ENCODE data around the gene HCRTR2.

Gene HCRTR2

DNA sequence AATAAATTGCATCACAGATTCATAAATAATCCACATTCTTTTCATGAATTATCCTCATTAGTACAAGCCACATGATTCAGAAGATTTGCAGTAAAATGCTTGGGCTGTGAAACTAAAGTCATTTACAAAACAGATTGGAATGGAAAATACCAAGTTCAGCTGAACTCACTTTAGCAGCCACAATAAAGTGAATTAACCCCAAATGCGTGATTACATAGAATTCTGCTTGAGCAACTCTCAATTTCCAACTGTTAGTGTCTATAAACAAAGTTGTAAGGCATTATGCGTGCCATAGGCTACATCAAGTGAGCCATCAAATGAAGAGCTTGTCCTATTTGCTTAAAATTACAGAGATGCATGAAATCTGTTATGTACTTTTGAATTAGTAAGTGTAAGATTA lies 92.6 kb downstream of the HCRTR2 start:
- no peaks in the 10 kb centered on the region for H3K27me3 ChIP-seq (ENCODE audit: insufficient read depth, insufficient read length)
- TF ChIP-seq ZNF274 (IDR thresholded peaks at IDR 0.05; ENCODE audit: low read depth, low read length) = no peak
- no peak for TF ChIP-seq SUZ12 (IDR thresholded peaks at IDR 0.05; ENCODE audit: extremely low read depth, insufficient read depth, insufficient read length)
- TF ChIP-seq YY1 (IDR thresholded peaks at IDR 0.05; ENCODE audit: insufficient read depth, insufficient read length) = no peak
- H3K4me3 ChIP-seq (ENCODE audit: insufficient read length, low read depth) = no peak overlapping the region
- no peaks in the 10 kb centered on the region for H3K36me3 ChIP-seq (ENCODE audit: insufficient read depth, insufficient read length, low read length)
- H3K9me3 ChIP-seq (ENCODE audit: insufficient read depth, low read length) = no peaks in the 10 kb centered on the region
- DNase-seq (ENCODE audit: low read depth, low spot score) = no peak
- no peaks in the 10 kb centered on the region for H3K4me1 ChIP-seq (ENCODE audit: insufficient read depth, insufficient read length)
- H3K9ac ChIP-seq (ENCODE audit: insufficient read length, low read depth) = no peak overlapping the region

- no peaks in the 10 kb centered on the region for H3K36me3 ChIP-seq (ENCODE audit: insufficient read depth, insufficient read length, low read length)
- no peaks in the 10 kb centered on the region for H3K4me1 ChIP-seq (ENCODE audit: insufficient read depth, insufficient read length)
- H3K9me3 ChIP-seq (ENCODE audit: insufficient read depth, low read length) = no peaks in the 10 kb centered on the region
- H3K4me3 ChIP-seq (ENCODE audit: insufficient read length, low read depth) = no peak overlapping the region
- TF ChIP-seq YY1 (IDR thresholded peaks at IDR 0.05; ENCODE audit: insufficient read depth, insufficient read length) = no peak
- no peak overlapping the region for H3K9ac ChIP-seq (ENCODE audit: insufficient read length, low read depth)
- DNase-seq (ENCODE audit: low read depth, low spot score) = peak; percentile 27
- H3K27me3 ChIP-seq (ENCODE audit: insufficient read depth, insufficient read length) = no peaks in the 10 kb centered on the region
Observed at GRCh38 chr6:55276745-55277530, 102.6 kb downstream of the HCRTR2 start.

- Histone ChIP-seq H3K4me3 (ENCODE audit: insufficient read length, low read depth) (no peak overlapping the region), H3K4me1 (ENCODE audit: insufficient read depth, insufficient read length) (no peaks in the 10 kb centered on the region), H3K27me3 (ENCODE audit: insufficient read depth, insufficient read length) (no peaks in the 10 kb centered on the region), H3K36me3 (ENCODE audit: insufficient read depth, insufficient read length, low read length) (no peaks in the 10 kb centered on the region), H3K9ac (ENCODE audit: insufficient read length, low read depth) (no peak overlapping the region), H3K9me3 (ENCODE audit: insufficient read depth, low read length) (no peaks in the 10 kb centered on the region)
- TF ChIP-seq SUZ12 (IDR thresholded peaks at IDR 0.05; ENCODE audit: extremely low read depth, insufficient read depth, insufficient read length) (no peak), YY1 (IDR thresholded peaks at IDR 0.05; ENCODE audit: insufficient read depth, insufficient read length) (no peak), ZNF274 (IDR thresholded peaks at IDR 0.05; ENCODE audit: low read depth, low read length) (no peak)
- DNase-seq (ENCODE audit: low read depth, low spot score) = no peak
Observed at GRCh38 chr6:55277646-55278045, 103.3 kb downstream of the HCRTR2 start.

- DNase-seq (ENCODE audit: low read depth, low spot score) = no peak
- Histone ChIP-seq H3K9me3 (ENCODE audit: insufficient read depth, low read length) (no peaks in the 10 kb centered on the region), H3K36me3 (ENCODE audit: insufficient read depth, insufficient read length, low read length) (no peaks in the 10 kb centered on the region), H3K4me1 (ENCODE audit: insufficient read depth, insufficient read length) (no peaks in the 10 kb centered on the region), H3K9ac (ENCODE audit: insufficient read length, low read depth) (no peak overlapping the region), H3K27me3 (ENCODE audit: insufficient read depth, insufficient read length) (no peaks in the 10 kb centered on the region), H3K4me3 (ENCODE audit: insufficient read length, low read depth) (no peak overlapping the region)
- TF ChIP-seq YY1 (IDR thresholded peaks at IDR 0.05; ENCODE audit: insufficient read depth, insufficient read length) (no peak), ZNF274 (IDR thresholded peaks at IDR 0.05; ENCODE audit: low read depth, low read length) (no peak), SUZ12 (IDR thresholded peaks at IDR 0.05; ENCODE audit: extremely low read depth, insufficient read depth, insufficient read length) (no peak)
Observed at GRCh38 chr6:55281215-55281614, 106.9 kb downstream of the HCRTR2 start.

GRCh38 chr6:55282115-55282514 lies 107.8 kb downstream of the HCRTR2 start:
- Histone ChIP-seq H3K27me3 (ENCODE audit: insufficient read depth, insufficient read length) (no peaks in the 10 kb centered on the region), H3K4me3 (ENCODE audit: insufficient read length, low read depth) (no peak overlapping the region), H3K36me3 (ENCODE audit: insufficient read depth, insufficient read length, low read length) (no peaks in the 10 kb centered on the region), H3K4me1 (ENCODE audit: insufficient read depth, insufficient read length) (no peaks in the 10 kb centered on the region), H3K9me3 (ENCODE audit: insufficient read depth, low read length) (no peaks in the 10 kb centered on the region), H3K9ac (ENCODE audit: insufficient read length, low read depth) (no peak overlapping the region)
- TF ChIP-seq YY1 (IDR thresholded peaks at IDR 0.05; ENCODE audit: insufficient read depth, insufficient read length) = no peak
- TF ChIP-seq SUZ12 (IDR thresholded peaks at IDR 0.05; ENCODE audit: extremely low read depth, insufficient read depth, insufficient read length) = no peak
- TF ChIP-seq ZNF274 (IDR thresholded peaks at IDR 0.05; ENCODE audit: low read depth, low read length) = no peak
- no peak for DNase-seq (ENCODE audit: low read depth, low spot score)

- Histone ChIP-seq H3K9ac (ENCODE audit: insufficient read length, low read depth) (no peak overlapping the region), H3K4me3 (ENCODE audit: insufficient read length, low read depth) (no peak overlapping the region), H3K27me3 (ENCODE audit: insufficient read depth, insufficient read length) (no peaks in the 10 kb centered on the region), H3K36me3 (ENCODE audit: insufficient read depth, insufficient read length, low read length) (no peaks in the 10 kb centered on the region), H3K9me3 (ENCODE audit: insufficient read depth, low read length) (no peaks in the 10 kb centered on the region), H3K4me1 (ENCODE audit: insufficient read depth, insufficient read length) (no peaks in the 10 kb centered on the region)
- no peak for DNase-seq (ENCODE audit: low read depth, low spot score)
- no peak for TF ChIP-seq ZNF274 (IDR thresholded peaks at IDR 0.05; ENCODE audit: low read depth, low read length)
- no peak for TF ChIP-seq YY1 (IDR thresholded peaks at IDR 0.05; ENCODE audit: insufficient read depth, insufficient read length)
- no peak for TF ChIP-seq SUZ12 (IDR thresholded peaks at IDR 0.05; ENCODE audit: extremely low read depth, insufficient read depth, insufficient read length)
Observed at GRCh38 chr6:55286824-55287223, 112.5 kb downstream of the HCRTR2 start.

- Histone ChIP-seq H3K4me3 (ENCODE audit: insufficient read length, low read depth) (no peak overlapping the region), H3K36me3 (ENCODE audit: insufficient read depth, insufficient read length, low read length) (no peaks in the 10 kb centered on the region), H3K4me1 (ENCODE audit: insufficient read depth, insufficient read length) (no peaks in the 10 kb centered on the region), H3K9ac (ENCODE audit: insufficient read length, low read depth) (no peak overlapping the region), H3K27me3 (ENCODE audit: insufficient read depth, insufficient read length) (no peaks in the 10 kb centered on the region), H3K9me3 (ENCODE audit: insufficient read depth, low read length) (no peaks in the 10 kb centered on the region)
- DNase-seq (ENCODE audit: low read depth, low spot score) = no peak
- TF ChIP-seq SUZ12 (IDR thresholded peaks at IDR 0.05; ENCODE audit: extremely low read depth, insufficient read depth, insufficient read length) = no peak
- TF ChIP-seq ZNF274 (IDR thresholded peaks at IDR 0.05; ENCODE audit: low read depth, low read length) = no peak
- TF ChIP-seq YY1 (IDR thresholded peaks at IDR 0.05; ENCODE audit: insufficient read depth, insufficient read length) = no peak
Observed at GRCh38 chr6:55290736-55291135, 116.4 kb downstream of the HCRTR2 start.
